ENCODE measurements around the gene ARL9.

ARL9 gene

GRCh38 chr4:56531149-56531770 lies 25.7 kb downstream of the ARL9 start:
- DNase-seq = no peak

GRCh38 chr4:56531823-56532222 lies 26.2 kb downstream of the ARL9 start:
- DNase-seq = no peak

GRCh38 chr4:56532239-56532638 lies 26.6 kb downstream of the ARL9 start:
- no peak for DNase-seq

- DNase-seq = no peak
Observed at GRCh38 chr4:56535915-56536314, 30.3 kb downstream of the ARL9 start.

GRCh38 chr4:56537147-56537546 lies 31.6 kb downstream of the ARL9 start:
- no peak for DNase-seq

- no peak for DNase-seq
Observed at GRCh38 chr4:56540826-56541225, 35.2 kb downstream of the ARL9 start.

GRCh38 chr4:56544573-56545131 lies 39.1 kb downstream of the ARL9 start:
- peak; percentile 32 to 90 (median 77) for DNase-seq

- no peak for DNase-seq
Observed at GRCh38 chr4:56550642-56551041, 45.1 kb downstream of the ARL9 start.

- no peak for DNase-seq
Observed at GRCh38 chr4:56551516-56551915, 45.9 kb downstream of the ARL9 start.

- DNase-seq = no peak
Observed at GRCh38 chr4:56552273-56552672, 46.7 kb downstream of the ARL9 start.

GRCh38 chr4:56570041-56570440 lies 64.5 kb downstream of the ARL9 start:
- no peak for DNase-seq
